K562 (cell line): ENCODE results near the gene ENTPD8. TPM values are rescaled to one million over a fixed set of nuclear protein-coding genes. Genes with fewer than 3 reads are reported as not detected.

Experiments
- BCOR ChIP-seq: fragments of 450-650 bp; IDR thresholded peaks from 2 replicates; pipeline ENCODE4 v1.6.1; 2016
- CBFA2T2 ChIP-seq: fragments of 450-650 bp; conservative IDR thresholded peaks from 2 replicates; pipeline ENCODE4 v1.6.1; 2017; ENCODE audit warnings: mild to moderate bottlenecking
- CCAR2 ChIP-seq: fragments of 200-400 bp; formaldehyde crosslinking; IDR thresholded peaks from 2 replicates; pipeline ENCODE4 v1.6.1; 2017; ENCODE audit warnings: mild to moderate bottlenecking, low read depth, low read length
- CREB5 ChIP-seq: fragments of 250-450 bp; sonication (Bioruptor Pico); IDR thresholded peaks from 2 replicates; pipeline ENCODE4 v1.5.0; 2020; ENCODE audit warnings: mild to moderate bottlenecking
- EZH2 ChIP-seq: IDR thresholded peaks from 2 replicates; pipeline ENCODE4 v1.6.1; 2012; ENCODE audit warnings: low read depth, mild to moderate bottlenecking, inconsistent platforms, low read length, borderline replicate concordance
- HBP1 ChIP-seq: fragments of 450-650 bp; formaldehyde crosslinking; IDR thresholded peaks from 2 replicates; pipeline ENCODE4 v1.4.0; 2022; ENCODE audit warnings: missing genetic modification characterization
- HMG20B ChIP-seq: fragments of 250-450 bp; sonication (Bioruptor Pico); IDR thresholded peaks from 2 replicates; pipeline ENCODE4 v1.5.0; 2021; ENCODE audit warnings: mild to moderate bottlenecking
- HNRNPUL1 ChIP-seq: fragments of 200-400 bp; formaldehyde crosslinking; IDR thresholded peaks from 2 replicates; pipeline ENCODE4 v1.6.1; 2017; ENCODE audit warnings: low read length
- IFI16 ChIP-seq: fragments of 250-450 bp; sonication (Bioruptor Pico); IDR thresholded peaks from 2 replicates; pipeline ENCODE4 v2.1.2; 2022; ENCODE audit warnings: mild to moderate bottlenecking, inconsistent platforms
- KDM4B ChIP-seq, 2 experiments: fragments of 450-650 bp in 1 of 2; sonication (generic) in 1 of 2; IDR thresholded peaks; 2 replicates each; pipeline ENCODE4 v1.6.1; 2016 to 2017; ENCODE audit warnings: borderline replicate concordance in 2 of 2, antibody characterized with exemption in 1 of 2, low read depth in 1 of 2, mild to moderate bottlenecking in 1 of 2
- NFYB ChIP-seq: IDR thresholded peaks from 2 replicates; pipeline ENCODE4 v1.6.1; 2011; ENCODE audit warnings: mild to moderate bottlenecking, moderate library complexity; ENCODE audit not compliant: insufficient read length; ENCODE audit errors: extremely low read depth
- PRMT5 ChIP-seq: sonication (generic); formaldehyde crosslinking; IDR thresholded peaks from 2 replicates; pipeline ENCODE4 v1.5.0; 2020; ENCODE audit warnings: missing genetic modification reagents
- TCF7 ChIP-seq: sonication (generic); IDR thresholded peaks from 2 replicates; pipeline ENCODE4 v1.6.1; 2016; ENCODE audit warnings: antibody characterized with exemption, borderline replicate concordance
- TRIM24 ChIP-seq, 2 experiments: fragments of 450-650 bp; IDR thresholded peaks; 2 replicates each; pipeline ENCODE4 v1.6.1; 2016
- ZBTB49 ChIP-seq: sonication (generic); formaldehyde crosslinking; IDR thresholded peaks from 2 replicates; pipeline ENCODE4 v1.8.0; 2022; ENCODE audit warnings: missing genetic modification reagents, mild to moderate bottlenecking, borderline replicate concordance
- ZNF143 ChIP-seq: sonication (generic); formaldehyde crosslinking; IDR thresholded peaks from 2 replicates; pipeline ENCODE4 v1.9.0; 2022; ENCODE audit warnings: mild to moderate bottlenecking, missing genetic modification reagents
- ZNF217 ChIP-seq: sonication (generic); formaldehyde crosslinking; IDR thresholded peaks from 2 replicates; pipeline ENCODE4 v1.8.0; 2022; ENCODE audit warnings: mild to moderate bottlenecking, missing genetic modification reagents
- ZNF224 ChIP-seq: sonication (generic); formaldehyde crosslinking; IDR thresholded peaks from 2 replicates; pipeline ENCODE4 v1.8.0; 2022; ENCODE audit warnings: mild to moderate bottlenecking, missing genetic modification reagents
- ZNF239 ChIP-seq: fragments of 250-450 bp; sonication (Bioruptor Pico); IDR thresholded peaks from 2 replicates; pipeline ENCODE4 v1.4.0; 2020; ENCODE audit warnings: mild to moderate bottlenecking
- ZNF384 ChIP-seq: IDR thresholded peaks from 2 replicates; pipeline ENCODE4 v1.6.1; 2012; ENCODE audit warnings: low read depth, low read length, improper control_type of control experiment
- polyA plus RNA-seq, 8 experiments: library from polyadenylated mRNA; depleted of rRNA in 4 of 8; stranded (reverse) in 5 of 8; unstranded in 3 of 8; fragments of >200 nt; fragmentation: Nextera tagmentation in 2 of 8; fragmentation: Illumina TruSeq in 1 of 8; extraction: Ambion mirVana in 2 of 8; extraction: Trizol in 1 of 8; gene quantifications; 2 replicates each; pipeline versions ENCODE4 v1.2.1 to v1.2.3, GENCODE V29; 2011 to 2014; ENCODE audit warnings: inconsistent platforms in 1 of 8, missing spikeins in 1 of 8
- total RNA-seq, 7 experiments: library from RNA; depleted of rRNA in 6 of 7; stranded (reverse); fragments of >200 nt in 6 of 7; fragmentation: Illumina TruSeq in 2 of 7; extraction: Trizol in 2 of 7; gene quantifications; 2 replicates each; pipeline versions ENCODE4 v1.2.1 to v1.2.3, GENCODE V29; 2011 to 2021; ENCODE audit warnings: low replicate concordance in 1 of 7
- TF ChIP-seq, protein P1 (sequence below): sonication (generic); formaldehyde crosslinking; IDR thresholded peaks from 2 replicates; pipeline ENCODE4 v1.8.0; 2022; ENCODE audit warnings: mild to moderate bottlenecking, missing genetic modification reagents

ENTPD8 gene
- total and polyA plus RNA-seq, 9 of the 15 experiments (the other 6 are each of a cell fraction or from before 2014, with no cell fraction given), result 0.06 to 0.27 (median 0.19) TPM; not detected in 5

DNA sequence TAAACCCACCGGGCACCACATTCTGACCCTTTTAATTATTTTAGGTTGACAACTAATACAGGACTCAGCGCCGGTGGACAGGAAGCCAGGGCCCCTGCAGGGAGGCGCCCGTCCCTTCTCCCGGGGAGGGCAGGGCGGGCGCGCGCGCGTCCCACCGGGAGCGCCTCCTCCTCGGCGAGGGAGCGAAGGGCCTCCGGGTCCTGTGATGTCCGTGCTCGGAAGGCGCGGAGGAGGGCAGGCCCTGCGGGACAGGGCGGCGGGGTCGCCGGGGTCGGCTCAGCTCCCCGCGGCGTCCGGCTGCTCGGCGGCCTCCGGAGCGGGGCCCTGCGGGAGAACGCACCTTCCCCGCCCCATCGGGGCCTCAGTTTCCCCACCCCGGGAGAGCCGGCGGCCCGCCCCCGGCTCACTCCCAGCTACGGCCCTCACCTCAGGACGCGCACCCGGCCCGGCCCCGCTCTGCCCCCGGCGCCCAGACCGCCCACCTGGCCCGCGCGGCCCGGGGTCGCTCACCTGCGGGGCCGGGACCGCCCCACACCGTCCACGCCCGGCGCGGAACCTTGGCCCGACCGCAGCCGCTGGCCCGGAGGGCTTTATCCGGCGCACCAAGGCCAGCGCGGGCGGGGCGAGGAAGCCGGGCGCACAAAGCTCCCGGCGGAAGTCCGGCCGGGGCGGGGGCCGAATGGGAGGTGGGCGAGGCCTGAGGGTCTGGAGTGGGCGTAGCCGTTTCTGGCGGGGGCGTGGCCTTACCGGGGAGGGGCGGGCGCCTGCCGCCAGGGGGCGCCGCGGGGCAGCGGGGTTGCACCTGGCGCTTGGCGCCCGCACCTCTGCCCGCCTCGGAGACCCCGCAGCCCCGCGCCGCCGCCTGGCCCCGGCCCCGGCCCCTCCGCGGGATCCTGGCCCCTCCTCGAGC is 18.3 kb downstream of the ENTPD8 start, which contains the start of the genes EXD3 and NOXA1 (continued):
- TF ChIP-seq ZBTB49 (CRISPR knock-in tag) (no peak), PRMT5 (no peak), NFYB (no peak), EZH2 (no peak), ZNF224 (no peak), ZNF239 (no peak), IFI16 (CRISPR knock-in tag) (no peak), CREB5 (no peak), HBP1 (no peak), BCOR (0 out of 2 replicates have a peak, but pooled peaks have one; percentile 10), HMG20B (CRISPR knock-in tag) (no peak), HNRNPUL1 (no peak), CBFA2T2 (no peak), TRIM24 (IDR thresholded peaks at IDR 0.05) (peak in 1 of 2 experiments; percentile 97; a peak in 2 of 4 replicates), ZNF217 (CRISPR knock-in tag) (no peak), KDM4B (IDR thresholded peaks at IDR 0.05; ENCODE audit: borderline replicate concordance in 2 of 2, low read depth in 1 of 2) (peak in 1 of 2 experiments; percentile 60; a peak in 1 of 4 replicates), CCAR2 (no peak), TCF7 (no peak), ZNF384 (no peak; the same call in 1 of the 2 replicates), ZNF143 (CRISPR knock-in tag) (no peak)
- TF ChIP-seq, protein P1, sequence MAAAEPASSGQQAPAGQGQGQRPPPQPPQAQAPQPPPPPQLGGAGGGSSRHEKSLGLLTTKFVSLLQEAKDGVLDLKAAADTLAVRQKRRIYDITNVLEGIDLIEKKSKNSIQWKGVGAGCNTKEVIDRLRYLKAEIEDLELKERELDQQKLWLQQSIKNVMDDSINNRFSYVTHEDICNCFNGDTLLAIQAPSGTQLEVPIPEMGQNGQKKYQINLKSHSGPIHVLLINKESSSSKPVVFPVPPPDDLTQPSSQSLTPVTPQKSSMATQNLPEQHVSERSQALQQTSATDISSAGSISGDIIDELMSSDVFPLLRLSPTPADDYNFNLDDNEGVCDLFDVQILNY (CRISPR knock-in tag), result no peak
